Measurements from ENCODE around the gene NELFB. TPM values are rescaled to one million over a fixed set of nuclear protein-coding genes. Genes with fewer than 3 reads are reported as not detected.

The NELFB gene
- total RNA-seq, 3 donors from 2014 or later (not counting 1 experiment from before 2014, with no cell fraction given) = 42.9 to 53.8 (median 52.6) TPM

DNA sequence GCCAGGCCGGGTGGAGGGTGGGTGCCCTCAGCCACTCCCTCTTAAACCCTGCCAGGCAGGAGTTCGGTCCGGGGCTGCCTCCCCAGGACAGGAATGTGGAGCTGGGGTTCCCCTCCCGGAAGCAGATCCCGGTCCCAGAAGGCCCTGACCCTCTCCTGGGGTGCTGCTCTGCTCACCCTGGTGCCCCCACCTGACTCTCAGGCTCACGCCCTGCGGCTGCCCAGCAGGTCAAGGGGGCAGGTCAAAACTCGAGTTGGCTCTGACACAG is 50.6 kb downstream of the NELFB start:
- no peaks in the 10 kb centered on the region for H3K36me3 ChIP-seq (ENCODE audit: control insufficient read depth, insufficient read depth, low read length)
- H3K27ac ChIP-seq (ENCODE audit: low read length) = no peak overlapping the region
- ATAC-seq (no peak), DNase-seq (no peak)
- WGBS (ENCODE audit: insufficient coverage) = 38% methylated on average over 8 of the region's 8 CpGs
- no peak overlapping the region for H3K4me3 ChIP-seq (ENCODE audit: low read length)
- no peaks in the 10 kb centered on the region for H3K9me3 ChIP-seq (ENCODE audit: control insufficient read depth, insufficient read depth, low read length)
- H3K4me1 ChIP-seq (ENCODE audit: control insufficient read depth, insufficient read depth, low read length) = peaks cover 47% of the 10 kb centered on the region
- no peak overlapping the region for H3K4me3 Mint-ChIP-seq
- no peaks in the 10 kb centered on the region for H3K9me3 Mint-ChIP-seq
- H3K27ac Mint-ChIP-seq = peak overlapping the region in 1 of 2 donors; percentile 22
- intact Hi-C loops (cut with micrococcal nuclease) = no loop called here
- no peaks in the 10 kb centered on the region for H3K27me3 ChIP-seq (ENCODE audit: control insufficient read depth, insufficient read depth, low read length)
- TF ChIP-seq, protein P1, sequence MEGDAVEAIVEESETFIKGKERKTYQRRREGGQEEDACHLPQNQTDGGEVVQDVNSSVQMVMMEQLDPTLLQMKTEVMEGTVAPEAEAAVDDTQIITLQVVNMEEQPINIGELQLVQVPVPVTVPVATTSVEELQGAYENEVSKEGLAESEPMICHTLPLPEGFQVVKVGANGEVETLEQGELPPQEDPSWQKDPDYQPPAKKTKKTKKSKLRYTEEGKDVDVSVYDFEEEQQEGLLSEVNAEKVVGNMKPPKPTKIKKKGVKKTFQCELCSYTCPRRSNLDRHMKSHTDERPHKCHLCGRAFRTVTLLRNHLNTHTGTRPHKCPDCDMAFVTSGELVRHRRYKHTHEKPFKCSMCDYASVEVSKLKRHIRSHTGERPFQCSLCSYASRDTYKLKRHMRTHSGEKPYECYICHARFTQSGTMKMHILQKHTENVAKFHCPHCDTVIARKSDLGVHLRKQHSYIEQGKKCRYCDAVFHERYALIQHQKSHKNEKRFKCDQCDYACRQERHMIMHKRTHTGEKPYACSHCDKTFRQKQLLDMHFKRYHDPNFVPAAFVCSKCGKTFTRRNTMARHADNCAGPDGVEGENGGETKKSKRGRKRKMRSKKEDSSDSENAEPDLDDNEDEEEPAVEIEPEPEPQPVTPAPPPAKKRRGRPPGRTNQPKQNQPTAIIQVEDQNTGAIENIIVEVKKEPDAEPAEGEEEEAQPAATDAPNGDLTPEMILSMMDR (IDR thresholded peaks at IDR 0.05) = no peak
- peaks cover 0 to 24% of the 10 kb centered on the region in 2 donors for H3K4me1 Mint-ChIP-seq
- H3K27me3 Mint-ChIP-seq (ENCODE audit: low read depth in 2 of 2) = no peaks in the 10 kb centered on the region
- no peaks in the 10 kb centered on the region for H3K36me3 Mint-ChIP-seq

DNA sequence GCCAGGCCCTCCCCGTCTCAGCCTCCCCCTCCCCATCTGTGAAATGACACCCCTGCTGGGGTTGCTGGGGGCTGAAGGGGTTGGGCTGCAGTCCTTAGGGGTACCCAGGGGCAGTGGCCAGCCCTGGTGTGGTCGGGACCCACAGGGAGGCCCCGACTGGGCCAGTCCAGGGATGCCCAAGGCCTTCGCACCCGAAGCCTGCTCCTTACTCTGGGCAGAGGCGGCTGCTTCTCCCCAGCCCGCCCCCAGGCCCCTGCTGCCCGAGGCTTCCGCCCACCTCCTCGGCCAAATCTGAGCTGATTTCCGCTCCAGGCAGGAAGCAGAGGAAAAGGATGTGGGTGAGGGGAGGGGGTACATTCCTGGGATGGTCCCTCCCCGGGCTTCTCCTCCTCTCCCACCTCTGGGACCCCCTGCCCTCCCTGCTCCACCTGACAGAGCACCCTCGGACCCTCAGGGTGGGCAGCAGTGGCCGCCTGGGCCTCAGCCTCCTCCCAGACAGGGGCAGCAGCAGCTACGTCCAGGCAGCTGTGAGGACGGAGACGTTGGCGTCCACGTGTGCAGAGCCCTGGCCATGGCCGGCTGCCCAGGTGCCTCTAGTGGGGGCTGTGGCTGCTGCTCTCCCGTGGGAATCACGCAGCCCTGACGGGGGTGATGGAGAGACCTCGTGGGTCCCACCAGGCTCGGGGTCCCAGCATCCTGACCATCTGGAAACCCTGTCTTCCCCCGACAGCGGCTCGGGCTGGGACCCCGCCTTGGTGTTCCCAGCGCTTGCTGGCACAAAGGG is 51.1 kb downstream of the NELFB start:
- no peak overlapping the region for H3K27ac ChIP-seq (ENCODE audit: low read length)
- no peaks in the 10 kb centered on the region for H3K9me3 ChIP-seq (ENCODE audit: control insufficient read depth, insufficient read depth, low read length)
- WGBS (ENCODE audit: insufficient coverage) = 28% methylated on average over 30 of the region's 30 CpGs
- Mint-ChIP-seq H3K9me3 (no peaks in the 10 kb centered on the region), H3K27ac (no peak overlapping the region), H3K4me3 (no peak overlapping the region), H3K36me3 (no peaks in the 10 kb centered on the region), H3K4me1 (peaks cover 0 to 22% of the 10 kb centered on the region in 2 donors), H3K27me3 (ENCODE audit: low read depth in 2 of 2) (no peaks in the 10 kb centered on the region)
- no peak overlapping the region for H3K4me3 ChIP-seq (ENCODE audit: low read length)
- peaks cover 43% of the 10 kb centered on the region for H3K4me1 ChIP-seq (ENCODE audit: control insufficient read depth, insufficient read depth, low read length)
- TF ChIP-seq, protein P1 (IDR thresholded peaks at IDR 0.05) = no peak
- ATAC-seq (no peak), DNase-seq (no peak)
- intact Hi-C loops (cut with micrococcal nuclease) = no loop called here
- H3K36me3 ChIP-seq (ENCODE audit: control insufficient read depth, insufficient read depth, low read length) = no peaks in the 10 kb centered on the region
- H3K27me3 ChIP-seq (ENCODE audit: control insufficient read depth, insufficient read depth, low read length) = no peaks in the 10 kb centered on the region

- intact Hi-C loops (cut with micrococcal nuclease) = no loop called here
- TF ChIP-seq, protein P1 (IDR thresholded peaks at IDR 0.05) = no peak
- H3K27ac Mint-ChIP-seq = no peak overlapping the region
- Histone ChIP-seq H3K27ac (ENCODE audit: low read length) (no peak overlapping the region), H3K27me3 (ENCODE audit: control insufficient read depth, insufficient read depth, low read length) (no peaks in the 10 kb centered on the region), H3K9me3 (ENCODE audit: control insufficient read depth, insufficient read depth, low read length) (no peaks in the 10 kb centered on the region), H3K4me1 (ENCODE audit: control insufficient read depth, insufficient read depth, low read length) (peaks cover 38% of the 10 kb centered on the region), H3K36me3 (ENCODE audit: control insufficient read depth, insufficient read depth, low read length) (no peaks in the 10 kb centered on the region), H3K4me3 (ENCODE audit: low read length) (no peak overlapping the region)
- H3K9me3 Mint-ChIP-seq = no peaks in the 10 kb centered on the region
- H3K36me3 Mint-ChIP-seq = no peaks in the 10 kb centered on the region
- no peak overlapping the region for H3K4me3 Mint-ChIP-seq
- 43% methylated on average over 23 of the region's 23 CpGs for WGBS (ENCODE audit: insufficient coverage)
- peaks cover 0 to 22% of the 10 kb centered on the region in 2 donors for H3K4me1 Mint-ChIP-seq
- ATAC-seq (no peak), DNase-seq (no peak)
- no peaks in the 10 kb centered on the region for H3K27me3 Mint-ChIP-seq (ENCODE audit: low read depth in 2 of 2)
Observed at GRCh38 chr9:137306850-137307254, 51.7 kb downstream of the NELFB start.

Data from natural killer cell (primary cell).